Thoracic aorta (tissue), 2 donors: ENCODE measurements around the gene DPH6. TPM values are rescaled to one million over a fixed set of nuclear protein-coding genes. Genes with fewer than 3 reads are reported as not detected.

Source experiments
- ATAC-seq: fragments of 150-250 bp; one replicate; pipeline ENCODE4 v1.8.0; 2017; ENCODE audit warnings: low read depth; ENCODE audit not compliant: insufficient number of reproducible peaks, low FRiP score
- DNase-seq: peaks from one replicate; pipeline ENCODE4 v3.0.0-alpha.2; 2020; ENCODE audit warnings: low spot score
- H3K27ac ChIP-seq, 2 donors: fragments of 200-600 bp; sonication (generic); 1 replicate in 1 of 2; 2 replicates in 1 of 2; pipeline ENCODE4 v1.5.1; 2016; ENCODE audit warnings: mild to moderate bottlenecking in 2 of 2, moderate library complexity in 2 of 2
- H3K27me3 ChIP-seq: fragments of 200-600 bp; sonication (generic); replicated peaks from 2 replicates; pipeline ENCODE4 v1.6.0; 2016; ENCODE audit warnings: mild to moderate bottlenecking; ENCODE audit not compliant: insufficient read depth
- H3K36me3 ChIP-seq: fragments of 200-600 bp; sonication (generic); one replicate; pipeline ENCODE4 v1.5.1; 2016
- H3K4me1 ChIP-seq, 2 donors: fragments of 200-600 bp; sonication (generic); 1 replicate in 1 of 2; 2 replicates in 1 of 2; pipeline versions ENCODE4 v1.5.1 to v1.6.0; 2016; ENCODE audit warnings: low read depth in 2 of 2, mild to moderate bottlenecking in 1 of 2; ENCODE audit not compliant: control insufficient read depth in 1 of 2
- H3K4me3 ChIP-seq: fragments of 200-600 bp; sonication (generic); 2 replicates; pipeline ENCODE4 v1.5.1; 2016; ENCODE audit warnings: mild to moderate bottlenecking
- H3K9me3 ChIP-seq: fragments of 200-600 bp; sonication (generic); 2 replicates; pipeline ENCODE4 v1.5.1; 2016
- total RNA-seq, 2 donors: library from RNA; depleted of rRNA; stranded (reverse); fragments of >200 nt; gene quantifications; one replicate each; pipeline versions ENCODE4 v1.1.0 to v1.2.3, GENCODE V29; 2016
- TF ChIP-seq, protein P1 (sequence below): fragments of 200-600 bp; sonication (generic); IDR thresholded peaks from one replicate; pipeline ENCODE4 v1.5.1; 2019; ENCODE audit warnings: antibody characterized with exemption

Gene DPH6
- total RNA-seq, 2 donors from 2014 or later, result 11.5 to 34.8 TPM

DNA sequence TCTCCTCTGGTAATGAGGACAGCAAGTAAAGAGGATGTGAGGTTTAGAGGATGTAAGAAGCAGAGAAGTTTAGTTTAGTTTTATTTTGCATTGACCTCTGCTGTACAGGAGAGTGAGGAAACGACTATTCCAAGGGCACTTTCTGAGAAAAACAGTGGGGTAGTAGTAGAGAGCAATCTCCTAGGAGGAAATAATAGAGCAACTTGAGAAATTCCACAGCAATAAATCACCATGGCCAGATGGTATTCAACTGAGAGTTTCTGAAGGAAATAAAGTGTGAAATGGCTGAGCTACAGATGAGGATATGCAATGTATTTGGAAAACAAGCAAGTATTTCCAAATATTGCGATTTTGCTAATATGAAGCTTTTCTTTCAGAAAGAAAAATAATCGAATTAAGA lies 118.9 kb downstream of the DPH6 start:
- no peak for DNase-seq
- H3K4me3 ChIP-seq, result no peak overlapping the region
- no peaks in the 10 kb centered on the region for H3K27me3 ChIP-seq
- peaks cover 2 to 4% of the 10 kb centered on the region in 2 donors for H3K4me1 ChIP-seq
- TF ChIP-seq, protein P1, sequence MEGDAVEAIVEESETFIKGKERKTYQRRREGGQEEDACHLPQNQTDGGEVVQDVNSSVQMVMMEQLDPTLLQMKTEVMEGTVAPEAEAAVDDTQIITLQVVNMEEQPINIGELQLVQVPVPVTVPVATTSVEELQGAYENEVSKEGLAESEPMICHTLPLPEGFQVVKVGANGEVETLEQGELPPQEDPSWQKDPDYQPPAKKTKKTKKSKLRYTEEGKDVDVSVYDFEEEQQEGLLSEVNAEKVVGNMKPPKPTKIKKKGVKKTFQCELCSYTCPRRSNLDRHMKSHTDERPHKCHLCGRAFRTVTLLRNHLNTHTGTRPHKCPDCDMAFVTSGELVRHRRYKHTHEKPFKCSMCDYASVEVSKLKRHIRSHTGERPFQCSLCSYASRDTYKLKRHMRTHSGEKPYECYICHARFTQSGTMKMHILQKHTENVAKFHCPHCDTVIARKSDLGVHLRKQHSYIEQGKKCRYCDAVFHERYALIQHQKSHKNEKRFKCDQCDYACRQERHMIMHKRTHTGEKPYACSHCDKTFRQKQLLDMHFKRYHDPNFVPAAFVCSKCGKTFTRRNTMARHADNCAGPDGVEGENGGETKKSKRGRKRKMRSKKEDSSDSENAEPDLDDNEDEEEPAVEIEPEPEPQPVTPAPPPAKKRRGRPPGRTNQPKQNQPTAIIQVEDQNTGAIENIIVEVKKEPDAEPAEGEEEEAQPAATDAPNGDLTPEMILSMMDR, result no peak
- no peaks in the 10 kb centered on the region for H3K9me3 ChIP-seq
- ATAC-seq, result no peak
- no peak overlapping the region for H3K27ac ChIP-seq
- H3K36me3 ChIP-seq, result no peaks in the 10 kb centered on the region

DNA sequence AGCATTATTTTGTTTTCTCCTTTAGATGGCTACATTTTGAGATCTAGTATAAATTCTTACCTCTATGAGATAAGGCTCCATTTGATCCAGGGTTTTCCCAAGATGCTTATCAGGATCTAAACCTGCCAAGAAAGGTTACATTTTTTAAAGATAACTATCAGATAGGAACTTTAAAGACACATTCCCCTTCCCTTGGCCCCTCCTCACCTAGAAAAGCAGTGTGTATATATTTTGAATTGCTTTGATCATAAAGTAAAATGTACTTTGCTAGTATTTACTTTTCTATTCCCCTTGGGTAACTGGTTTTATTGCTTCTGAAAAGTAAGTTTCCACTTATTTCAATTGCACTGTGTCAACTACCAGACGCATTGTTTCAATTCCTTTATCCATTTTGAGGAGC lies 135.2 kb downstream of the DPH6 start:
- DNase-seq (no peak), ATAC-seq (no peak)
- Histone ChIP-seq H3K4me3 (no peak overlapping the region), H3K27ac (no peak overlapping the region), H3K27me3 (no peaks in the 10 kb centered on the region), H3K9me3 (no peaks in the 10 kb centered on the region), H3K4me1 (no peaks in the 10 kb centered on the region), H3K36me3 (no peaks in the 10 kb centered on the region)
- TF ChIP-seq, protein P1, result no peak

DNA sequence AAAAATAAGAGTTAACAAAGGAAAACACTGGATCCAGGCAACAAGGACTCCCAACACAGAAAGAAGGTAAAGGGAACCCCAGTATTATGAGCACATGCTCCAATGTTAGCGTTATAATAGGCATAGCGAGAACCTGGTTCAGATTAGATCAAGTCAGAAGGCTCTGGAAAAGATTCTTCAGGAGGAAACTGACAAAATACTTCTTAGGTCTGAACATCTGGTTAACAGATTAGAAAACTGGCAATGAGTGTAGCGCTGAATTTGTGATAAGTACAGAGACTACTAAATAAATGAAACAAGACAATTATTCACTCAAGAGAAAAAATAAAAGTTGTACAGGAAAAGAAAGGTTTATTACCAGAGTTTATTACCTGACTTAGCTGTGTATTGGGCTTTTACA lies 146.1 kb downstream of the DPH6 start:
- Histone ChIP-seq H3K4me3 (no peak overlapping the region), H3K27ac (no peak overlapping the region), H3K36me3 (no peaks in the 10 kb centered on the region), H3K4me1 (no peaks in the 10 kb centered on the region), H3K9me3 (no peaks in the 10 kb centered on the region), H3K27me3 (no peaks in the 10 kb centered on the region)
- no peak for ATAC-seq
- DNase-seq, result no peak
- TF ChIP-seq, protein P1, result no peak

DNA sequence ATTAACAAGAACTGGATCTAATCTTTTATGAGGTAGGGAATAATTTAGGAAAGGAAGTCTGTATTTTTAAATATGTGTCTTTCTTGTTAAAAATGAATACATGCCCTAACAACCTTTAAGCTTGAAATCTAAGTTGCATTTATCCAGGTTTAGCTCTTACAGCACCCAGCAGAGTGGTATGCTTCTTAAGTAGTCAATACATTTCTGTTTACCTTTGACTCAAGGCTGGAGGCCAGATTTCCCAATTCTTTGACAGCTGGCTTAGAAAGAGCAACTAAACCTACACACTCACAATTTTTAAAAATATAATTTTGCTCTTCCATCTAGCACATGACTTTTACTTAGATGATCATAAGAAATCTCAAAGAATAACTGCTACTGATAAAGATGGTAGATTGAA lies 148.9 kb downstream of the DPH6 start:
- Histone ChIP-seq H3K36me3 (no peaks in the 10 kb centered on the region), H3K9me3 (no peaks in the 10 kb centered on the region), H3K27ac (no peak overlapping the region), H3K27me3 (no peaks in the 10 kb centered on the region), H3K4me1 (no peaks in the 10 kb centered on the region), H3K4me3 (no peak overlapping the region)
- ATAC-seq (no peak), DNase-seq (no peak)
- TF ChIP-seq, protein P1, result no peak

DNA sequence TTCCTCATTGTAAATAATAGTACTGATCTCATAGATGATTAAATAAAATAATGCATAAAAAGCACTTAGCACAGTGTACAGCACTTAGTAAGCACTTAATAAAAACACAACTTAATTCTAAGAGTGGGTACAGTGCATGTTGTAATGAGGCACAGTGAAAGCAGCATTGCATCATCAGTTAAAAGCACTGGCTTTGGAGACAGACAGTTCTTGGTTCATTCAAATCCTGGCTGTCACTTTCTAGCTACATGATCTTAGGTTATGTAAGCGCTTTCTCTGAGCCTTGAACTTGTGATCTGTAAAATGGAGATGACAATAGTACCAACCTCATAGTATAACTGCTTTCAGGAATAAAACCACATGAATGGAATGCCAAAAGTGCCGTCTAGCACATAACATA lies 151.5 kb downstream of the DPH6 start:
- TF ChIP-seq, protein P1, result no peak
- ATAC-seq, result no peak
- no peak overlapping the region for H3K27ac ChIP-seq
- H3K36me3 ChIP-seq, result no peaks in the 10 kb centered on the region
- H3K4me1 ChIP-seq, result no peaks in the 10 kb centered on the region
- no peak for DNase-seq
- no peak overlapping the region for H3K4me3 ChIP-seq
- H3K27me3 ChIP-seq, result no peaks in the 10 kb centered on the region
- H3K9me3 ChIP-seq, result no peaks in the 10 kb centered on the region
